Stimulated activated CD4-positive, alpha-beta T cell treated with anti-CD3 and anti-CD28 coated beads, Interleukin-1b, Interleukin-23, amount 100 ng/mL, for 48 hours (primary cell): Measurements from ENCODE around the gene DTX3.
"Not testable (repeated sequence)": the region's sequence is repeated elsewhere in the genome, so short reads cannot be mapped to it uniquely, and the experiment has no call there.

Experiments used
- DNase-seq: peaks from one replicate; pipeline ENCODE4 v3.0.0-alpha.2; 2020

Gene DTX3

GRCh38 chr12:57632958-57633840, 28.6 kb downstream of the DTX3 start, which contains the start of gene B4GALNT1:
B4GALNT1 (minus strand) TSS chr12:57633201; CDS start chr12:57632132, 1,069 bp downstream.
- peak; percentile 57 for DNase-seq

GRCh38 chr12:57636731-57637130, 32.1 kb downstream of the DTX3 start:
- not testable (repeated sequence) for DNase-seq

- DNase-seq: no peak
Observed at GRCh38 chr12:57637364-57637763, 32.7 kb downstream of the DTX3 start.

- DNase-seq: no peak
Observed at GRCh38 chr12:57638096-57638495, 33.5 kb downstream of the DTX3 start.

- DNase-seq: no peak
Observed at GRCh38 chr12:57640175-57641042, 35.8 kb downstream of the DTX3 start.

GRCh38 chr12:57641699-57642442, 37.2 kb downstream of the DTX3 start:
- DNase-seq: no peak

- DNase-seq: not testable (repeated sequence)
Observed at GRCh38 chr12:57645990-57646658, 41.5 kb downstream of the DTX3 start.

GRCh38 chr12:57646659-57647049, 42.0 kb downstream of the DTX3 start:
- not testable (repeated sequence) for DNase-seq

GRCh38 chr12:57654042-57654441, 49.4 kb downstream of the DTX3 start:
- DNase-seq: no peak

GRCh38 chr12:57655541-57656240, 51.1 kb downstream of the DTX3 start:
- DNase-seq: no peak

- DNase-seq: not testable (repeated sequence)
Observed at GRCh38 chr12:57656408-57656807, 51.8 kb downstream of the DTX3 start.

GRCh38 chr12:57657744-57658143, 53.1 kb downstream of the DTX3 start:
- no peak for DNase-seq

GRCh38 chr12:57658890-57659289, 54.3 kb downstream of the DTX3 start:
- DNase-seq: no peak
